Measurements from ENCODE around the gene MACROH2A1.

GRCh38 chr5:135400866-135401265 lies 1.8 kb upstream of the MACROH2A1 start:
- TF ChIP-seq CTCF (IDR thresholded peaks at IDR 0.05; ENCODE audit: low read depth, low read length), result no peak
- TF ChIP-seq MAX (IDR thresholded peaks at IDR 0.05; ENCODE audit: low read depth, low read length), result no peak
- no peak for TF ChIP-seq POLR2A (IDR thresholded peaks at IDR 0.05; ENCODE audit: extremely low read depth, insufficient read length)
- no peak for TF ChIP-seq MYC (IDR thresholded peaks at IDR 0.05; ENCODE audit: low read depth, low read length)

Data from NB4 (cell line).